Measurements from ENCODE around the gene FGF1. TPM values are rescaled to one million over a fixed set of nuclear protein-coding genes. Genes with fewer than 3 reads are reported as not detected.

The FGF1 gene
- total RNA-seq, 4 donors from 2014 or later = 1.7 to 4.0 (median 2.9) TPM

DNA sequence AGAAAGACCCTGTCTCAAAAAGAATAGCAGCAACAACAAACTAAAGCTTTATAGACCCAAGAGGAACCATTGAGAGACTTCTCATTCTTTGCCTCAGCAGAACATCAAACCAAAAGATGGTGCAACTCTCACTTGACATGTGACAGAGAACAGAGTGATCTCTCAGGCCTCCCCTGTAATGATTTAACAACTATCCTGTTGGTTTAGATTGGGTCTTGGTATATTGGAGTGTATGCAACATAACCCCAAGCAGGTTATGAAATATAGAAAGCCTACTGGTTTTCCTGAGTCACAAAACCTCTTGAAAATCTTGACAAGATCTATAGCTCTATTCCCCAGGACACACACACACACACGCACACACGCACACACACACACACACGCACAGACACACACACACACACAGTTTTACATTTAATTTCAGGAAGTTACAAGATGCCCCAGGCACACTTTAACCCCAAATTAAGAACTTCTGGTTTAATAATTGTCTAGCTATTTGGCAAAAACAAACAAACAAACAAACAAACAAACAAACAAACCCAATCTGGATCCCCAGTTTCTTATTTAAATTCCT is 6.5 kb upstream of the FGF1 start:
- DNase-seq (ENCODE audit: extremely low spot score) = no peak
- no peaks in the 10 kb centered on the region for H3K9me3 ChIP-seq
- peaks cover 11 to 23% (median 14%) of the 10 kb centered on the region in 4 donors for H3K4me1 ChIP-seq
- 81% methylated on average over 3 of the region's 3 CpGs for WGBS
- no peak overlapping the region for H3K27ac ChIP-seq (replicated peaks in 1 of 4)
- H3K27me3 ChIP-seq = no peaks in the 10 kb centered on the region
- no peaks in the 10 kb centered on the region for H3K36me3 ChIP-seq
- TF ChIP-seq EP300 (IDR thresholded peaks at IDR 0.05) (no peak), POLR2AphosphoS5 (IDR thresholded peaks at IDR 0.05) (no peak), POLR2A (IDR thresholded peaks at IDR 0.05; ENCODE audit: low read depth) (no peak), CTCF (IDR thresholded peaks at IDR 0.05) (no peak)
- H3K4me3 ChIP-seq = no peak overlapping the region
- intact Hi-C loops (cut with DNase I) = no loop called here

DNA sequence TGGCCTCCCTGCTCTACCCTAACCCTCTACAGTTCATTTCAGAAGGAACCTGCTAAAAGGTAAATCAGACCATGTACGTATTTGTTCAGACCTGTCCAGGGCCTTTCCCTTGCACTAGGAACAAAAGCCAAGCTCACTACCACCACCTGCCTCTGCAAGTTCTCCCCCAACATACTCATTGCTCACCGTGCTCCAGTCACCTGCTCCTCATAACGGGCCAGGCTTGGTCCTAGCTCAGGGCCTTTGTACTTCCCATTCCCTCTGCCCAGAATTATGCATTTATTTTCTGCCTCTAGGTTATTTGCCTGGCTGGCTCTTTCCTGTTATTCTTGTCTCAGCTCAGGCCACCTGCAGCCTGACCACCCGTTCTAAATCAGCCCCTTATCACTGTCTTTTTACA is 4.8 kb upstream of the FGF1 start:
- intact Hi-C loops (cut with DNase I) = no loop called here
- no peaks in the 10 kb centered on the region for H3K36me3 ChIP-seq
- TF ChIP-seq POLR2AphosphoS5 (IDR thresholded peaks at IDR 0.05) (no peak), POLR2A (IDR thresholded peaks at IDR 0.05; ENCODE audit: low read depth) (no peak), EP300 (IDR thresholded peaks at IDR 0.05) (no peak), CTCF (IDR thresholded peaks at IDR 0.05) (no peak)
- no peaks in the 10 kb centered on the region for H3K9me3 ChIP-seq
- no peak overlapping the region for H3K4me3 ChIP-seq
- H3K4me1 ChIP-seq = peaks cover 14 to 27% (median 16%) of the 10 kb centered on the region in 4 donors
- H3K27me3 ChIP-seq = no peaks in the 10 kb centered on the region
- DNase-seq (ENCODE audit: extremely low spot score) = no peak
- no peak overlapping the region for H3K27ac ChIP-seq (replicated peaks in 1 of 4)
- WGBS = 89% methylated on average over 4 of the region's 4 CpGs

- Histone ChIP-seq H3K4me3 (no peak overlapping the region), H3K4me1 (peaks cover 29 to 40% (median 31%) of the 10 kb centered on the region in 4 donors), H3K9me3 (no peaks in the 10 kb centered on the region), H3K27me3 (no peaks in the 10 kb centered on the region), H3K36me3 (no peaks in the 10 kb centered on the region), H3K27ac (replicated peaks in 1 of 4) (no peak overlapping the region)
- intact Hi-C loops (cut with DNase I) = loop anchor here (10.0 kb wide), 1 partner anchor 534 kb away; no protein-coding TSS in a partner anchor
- no peak for TF ChIP-seq POLR2A (IDR thresholded peaks at IDR 0.05; ENCODE audit: low read depth)
- WGBS = 90% methylated on average over 5 of the region's 5 CpGs
- DNase-seq (ENCODE audit: extremely low spot score) = no peak
These were observed 3.2 kb upstream of the FGF1 start for GRCh38 chr5:142689081-142689480.

DNA sequence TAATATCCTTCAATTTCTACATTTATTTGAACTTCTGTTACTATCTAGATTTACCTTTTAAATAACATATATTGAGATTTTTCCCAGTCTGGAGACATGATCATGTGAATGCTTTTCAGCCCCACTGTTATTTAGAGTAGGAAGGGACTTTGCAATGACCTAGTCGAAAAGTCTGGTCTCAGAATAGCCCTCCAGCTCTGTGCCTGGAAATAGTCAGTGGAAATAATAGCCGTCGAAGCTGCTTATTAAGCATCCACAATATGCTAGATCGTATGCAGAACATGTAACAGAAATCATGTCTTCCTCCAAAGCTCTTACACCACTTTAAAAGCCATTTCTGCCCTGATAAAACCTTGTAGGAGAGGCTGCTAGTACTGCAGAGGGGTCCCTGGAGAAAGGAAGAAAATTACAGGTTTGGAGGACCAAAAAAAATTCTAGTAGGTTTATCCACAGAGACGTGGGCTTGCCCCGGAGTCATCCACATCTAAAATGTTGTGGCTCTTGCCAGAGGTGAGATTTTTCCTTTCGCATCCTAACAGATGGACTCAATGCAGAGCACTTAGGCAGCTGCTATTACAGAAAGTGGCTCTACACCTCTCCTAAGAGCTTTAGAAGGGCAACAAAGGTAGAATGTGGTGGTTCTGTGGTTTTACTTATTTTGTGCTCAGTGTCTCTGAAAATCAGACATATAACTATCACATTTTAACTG is 2.5 kb upstream of the FGF1 start:
- Histone ChIP-seq H3K27ac (replicated peaks in 1 of 4) (no peak overlapping the region), H3K9me3 (no peaks in the 10 kb centered on the region), H3K4me3 (no peak overlapping the region), H3K4me1 (peaks cover 30 to 43% (median 33%) of the 10 kb centered on the region in 4 donors), H3K27me3 (no peaks in the 10 kb centered on the region), H3K36me3 (no peaks in the 10 kb centered on the region)
- intact Hi-C loops (cut with DNase I) = loop anchor here (10.0 kb wide), 1 partner anchor 534 kb away; no protein-coding TSS in a partner anchor
- DNase-seq (ENCODE audit: extremely low spot score) = no peak
- no peak for TF ChIP-seq EP300 (IDR thresholded peaks at IDR 0.05)
- no peak for TF ChIP-seq POLR2A (IDR thresholded peaks at IDR 0.05; ENCODE audit: low read depth)
- no peak for TF ChIP-seq CTCF (IDR thresholded peaks at IDR 0.05)
- no peak for TF ChIP-seq POLR2AphosphoS5 (IDR thresholded peaks at IDR 0.05)
- WGBS = 73% methylated on average over 7 of the region's 7 CpGs

GRCh38 chr5:142686968-142687367 is 1.1 kb upstream of the FGF1 start:
- TF ChIP-seq POLR2A (IDR thresholded peaks at IDR 0.05; ENCODE audit: low read depth) (no peak), POLR2AphosphoS5 (IDR thresholded peaks at IDR 0.05) (no peak), EP300 (IDR thresholded peaks at IDR 0.05) (no peak), CTCF (IDR thresholded peaks at IDR 0.05) (no peak)
- no peak for DNase-seq (ENCODE audit: extremely low spot score)
- Histone ChIP-seq H3K4me1 (peaks cover 30 to 47% (median 33%) of the 10 kb centered on the region in 4 donors), H3K9me3 (no peaks in the 10 kb centered on the region), H3K27ac (replicated peaks in 1 of 4) (peak overlapping the region; percentile 64 to 76 (median 70)), H3K36me3 (no peaks in the 10 kb centered on the region), H3K4me3 (no peak overlapping the region), H3K27me3 (no peaks in the 10 kb centered on the region)
- intact Hi-C loops (cut with DNase I) = loop anchor here (10.0 kb wide), 1 partner anchor 532 kb away; no protein-coding TSS in a partner anchor
- WGBS = 94% methylated on average over 4 of the region's 4 CpGs

All from esophagus muscularis mucosa (tissue), 4 donors.